ENCODE results near the gene ACOT11. TPM values are rescaled to one million over a fixed set of nuclear protein-coding genes. Genes with fewer than 3 reads are reported as not detected.

ACOT11 gene
- total RNA-seq, 4 donors from 2014 or later, result 41.3 to 200 (median 119) TPM

- peak in 2 of 3 donors; percentile 66 to 68 for DNase-seq
These were observed 58.3 kb downstream of the ACOT11 start for GRCh38 chr1:54606096-54606989.

GRCh38 chr1:54606990-54607325, 58.9 kb downstream of the ACOT11 start:
- Histone ChIP-seq H3K4me1 (peaks cover 0 to 13% (median 0%) of the 10 kb centered on the region in 4 donors), H3K4me3 (no peak overlapping the region), H3K27ac (no peak overlapping the region), H3K27me3 (no peaks in the 10 kb centered on the region), H3K36me3 (peaks cover 0 to 37% (median 0%) of the 10 kb centered on the region in 3 donors), H3K9me3 (no peaks in the 10 kb centered on the region)
- DNase-seq, result peak in 1 of 3 donors; percentile 35
- no peak for TF ChIP-seq POLR2A (IDR thresholded peaks at IDR 0.05)
- no peak for TF ChIP-seq CTCF (IDR thresholded peaks at IDR 0.05)

More at GRCh38 chr1:54606096-54606989, 58.3 kb downstream of the ACOT11 start:
- Histone ChIP-seq H3K4me3 (no peak overlapping the region), H3K36me3 (peaks cover 0 to 42% (median 0%) of the 10 kb centered on the region in 3 donors), H3K9me3 (no peaks in the 10 kb centered on the region), H3K27ac (peak overlapping the region in 2 of 4 donors; percentile 44 to 46), H3K4me1 (peaks cover 0 to 13% (median 0%) of the 10 kb centered on the region in 4 donors), H3K27me3 (no peaks in the 10 kb centered on the region)
- TF ChIP-seq CTCF (IDR thresholded peaks at IDR 0.05), result no peak
- TF ChIP-seq POLR2A (IDR thresholded peaks at IDR 0.05), result no peak

- no peaks in the 10 kb centered on the region for H3K27me3 ChIP-seq
- peak in 1 of 3 donors; percentile 28 for DNase-seq
- peaks cover 0 to 37% (median 0%) of the 10 kb centered on the region in 3 donors for H3K36me3 ChIP-seq
- no peak overlapping the region for H3K27ac ChIP-seq
- H3K4me1 ChIP-seq, result peaks cover 0 to 18% (median 0%) of the 10 kb centered on the region in 4 donors
- no peaks in the 10 kb centered on the region for H3K9me3 ChIP-seq
- TF ChIP-seq POLR2A (IDR thresholded peaks at IDR 0.05), result no peak
- TF ChIP-seq CTCF (IDR thresholded peaks at IDR 0.05), result no peak
- H3K4me3 ChIP-seq, result no peak overlapping the region
These were observed 60.0 kb downstream of the ACOT11 start for GRCh38 chr1:54607821-54608565.

GRCh38 chr1:54608566-54609230, 60.7 kb downstream of the ACOT11 start:
- no peak for DNase-seq
- Histone ChIP-seq H3K27me3 (no peaks in the 10 kb centered on the region), H3K36me3 (peaks cover 0 to 37% (median 0%) of the 10 kb centered on the region in 3 donors), H3K4me1 (peaks cover 0 to 18% (median 0%) of the 10 kb centered on the region in 4 donors), H3K9me3 (no peaks in the 10 kb centered on the region), H3K27ac (no peak overlapping the region), H3K4me3 (no peak overlapping the region)
- no peak for TF ChIP-seq CTCF (IDR thresholded peaks at IDR 0.05)
- no peak for TF ChIP-seq POLR2A (IDR thresholded peaks at IDR 0.05)

- H3K9me3 ChIP-seq, result no peaks in the 10 kb centered on the region
- peaks cover 0 to 37% (median 0%) of the 10 kb centered on the region in 3 donors for H3K36me3 ChIP-seq
- DNase-seq, result peak in 1 of 3 donors; percentile 40
- H3K4me3 ChIP-seq, result no peak overlapping the region
- H3K27me3 ChIP-seq, result no peaks in the 10 kb centered on the region
- no peak overlapping the region for H3K27ac ChIP-seq
- TF ChIP-seq POLR2A (IDR thresholded peaks at IDR 0.05) (no peak), CTCF (IDR thresholded peaks at IDR 0.05) (no peak)
- H3K4me1 ChIP-seq, result peaks cover 0 to 18% (median 0%) of the 10 kb centered on the region in 4 donors
These were observed 61.4 kb downstream of the ACOT11 start for GRCh38 chr1:54609301-54609921.
